ENCODE results near the gene OR2A5.
A peak's percentile ranks its signal among the peaks of the same experiment; 100 is the strongest.
"Not testable (repeated sequence)": the region's sequence is repeated elsewhere in the genome, so short reads cannot be mapped to it uniquely, and the experiment has no call there.

Gene OR2A5

GRCh38 chr7:144048648-144049047 lies at the start of gene OR2A5:
OR2A5 (plus strand) TSS chr7:144048948; CDS start chr7:144050402, 1,454 bp downstream.
- DNase-seq, result peak; percentile 61

- no peak for DNase-seq
Observed at GRCh38 chr7:144000020-144000419, 48.7 kb upstream of the OR2A5 start, which contains the start of gene OR6B1. OR6B1 (plus strand) TSS chr7:144000320; CDS start chr7:144003997, 3,677 bp downstream.

- DNase-seq, result no peak
Observed at GRCh38 chr7:144001543-144001942, 47.2 kb upstream of the OR2A5 start.

- DNase-seq, result no peak
Observed at GRCh38 chr7:144004703-144005102, 44.0 kb upstream of the OR2A5 start.

GRCh38 chr7:144006029-144006691 lies 42.6 kb upstream of the OR2A5 start:
- DNase-seq, result no peak

GRCh38 chr7:144006692-144007042 lies 42.1 kb upstream of the OR2A5 start:
- no peak for DNase-seq

- no peak for DNase-seq
Observed at GRCh38 chr7:144009361-144009760, 39.4 kb upstream of the OR2A5 start.

- not testable (repeated sequence) for DNase-seq
Observed at GRCh38 chr7:144010061-144010460, 38.7 kb upstream of the OR2A5 start.

- not testable (repeated sequence) for DNase-seq
Observed at GRCh38 chr7:144010821-144011220, 37.9 kb upstream of the OR2A5 start.

- DNase-seq, result no peak
Observed at GRCh38 chr7:144011458-144012230, 37.1 kb upstream of the OR2A5 start.

- no peak for DNase-seq
Observed at GRCh38 chr7:144018065-144018464, 30.7 kb upstream of the OR2A5 start.

GRCh38 chr7:144019457-144019856 lies 29.3 kb upstream of the OR2A5 start:
- DNase-seq, result no peak

GRCh38 chr7:144020340-144020739 lies 28.4 kb upstream of the OR2A5 start:
- DNase-seq, result no peak

- DNase-seq, result no peak
Observed at GRCh38 chr7:144022169-144022568, 26.6 kb upstream of the OR2A5 start.

- no peak for DNase-seq
Observed at GRCh38 chr7:144023171-144023827, 25.4 kb upstream of the OR2A5 start.

GRCh38 chr7:144024213-144024612 lies 24.5 kb upstream of the OR2A5 start:
- no peak for DNase-seq

GRCh38 chr7:144026203-144026883 lies 22.4 kb upstream of the OR2A5 start:
- no peak for DNase-seq

- DNase-seq, result peak; percentile 47
Observed at GRCh38 chr7:144027070-144027469, 21.7 kb upstream of the OR2A5 start.

GRCh38 chr7:144027974-144028373 lies 20.8 kb upstream of the OR2A5 start:
- DNase-seq, result no peak

- no peak for DNase-seq
Observed at GRCh38 chr7:144028547-144028946, 20.2 kb upstream of the OR2A5 start.

- DNase-seq, result no peak
Observed at GRCh38 chr7:144032516-144032915, 16.2 kb upstream of the OR2A5 start.

- DNase-seq, result no peak
Observed at GRCh38 chr7:144032985-144033709, 15.6 kb upstream of the OR2A5 start.

- no peak for DNase-seq
Observed at GRCh38 chr7:144035385-144035784, 13.4 kb upstream of the OR2A5 start.
